GM19395 (cell line): Measurements from ENCODE around the gene CACNA1F.

Experiments
- ATAC-seq: cut with Tn5 transposase; IDR thresholded peaks from one replicate; pipeline ENCODE4 v1.9.1; 2021; ENCODE audit warnings: mild to moderate bottlenecking, moderate library complexity; ENCODE audit not compliant: unreplicated experiment

CACNA1F gene

DNA sequence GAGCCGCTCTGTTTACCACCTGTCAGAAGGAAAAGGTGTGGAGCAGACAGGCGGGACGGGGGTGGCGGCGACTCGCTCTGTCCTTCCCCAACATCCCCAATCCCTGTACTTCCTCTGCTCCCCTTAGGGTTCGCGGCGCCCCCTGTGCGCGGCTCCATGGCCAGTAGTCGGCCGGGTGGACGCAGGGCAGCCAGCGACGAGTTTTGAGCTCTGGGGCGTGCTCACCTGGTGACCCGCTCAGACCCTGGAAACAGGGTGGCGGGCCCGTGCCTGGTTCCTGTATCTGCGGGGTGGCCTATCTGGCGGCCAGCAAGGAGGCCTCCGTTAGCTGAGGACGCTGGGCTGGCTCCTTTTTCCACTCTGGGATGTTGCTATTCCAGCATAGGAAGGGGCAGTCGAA is 75.9 kb downstream of the CACNA1F start:
- ATAC-seq, result no peak

DNA sequence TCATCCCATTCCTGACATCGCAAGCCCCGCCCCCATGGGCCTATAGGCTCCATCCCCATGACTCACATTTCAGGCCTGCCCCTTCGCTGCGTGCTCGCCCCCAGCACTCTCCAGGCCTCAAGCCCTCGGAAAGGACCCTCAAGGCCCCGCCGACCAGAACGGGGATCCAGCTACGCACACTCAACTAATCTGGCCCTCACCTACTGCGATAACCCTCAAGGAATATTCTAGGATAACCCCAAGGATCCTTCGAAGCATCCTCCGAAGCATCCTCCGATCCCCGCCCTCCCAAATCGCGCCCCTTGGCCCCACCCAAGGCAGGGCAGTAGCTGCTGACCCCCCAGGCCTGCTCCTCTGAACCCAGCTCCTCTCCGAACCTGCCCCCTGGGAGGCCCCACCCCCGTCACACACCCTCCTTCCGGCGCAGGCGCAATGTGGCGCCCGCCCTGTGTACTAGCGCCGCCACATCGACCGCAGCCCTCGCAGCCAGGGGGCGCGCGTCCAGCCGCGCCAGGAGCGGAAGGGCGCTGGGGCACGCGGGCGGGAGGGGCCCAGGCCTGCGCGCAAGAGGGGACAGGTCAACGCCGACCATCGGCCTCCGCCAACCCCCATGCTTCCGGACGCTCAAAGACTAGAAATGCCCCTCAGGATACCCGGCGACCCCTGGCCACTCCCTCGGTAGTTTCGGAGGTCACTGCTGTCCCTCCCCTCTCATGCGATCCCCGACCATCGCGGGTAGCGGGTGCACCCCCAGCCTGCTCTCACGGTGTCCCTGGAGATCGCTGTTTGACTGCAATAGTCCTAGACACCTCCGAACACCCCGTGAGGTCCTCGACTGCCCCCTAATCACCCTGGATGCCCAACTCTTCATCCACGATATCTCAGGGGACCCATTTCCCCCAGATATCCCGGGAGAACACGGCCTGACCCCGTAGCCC is 77.0 kb downstream of the CACNA1F start:
- ATAC-seq, result peak; percentile 82

DNA sequence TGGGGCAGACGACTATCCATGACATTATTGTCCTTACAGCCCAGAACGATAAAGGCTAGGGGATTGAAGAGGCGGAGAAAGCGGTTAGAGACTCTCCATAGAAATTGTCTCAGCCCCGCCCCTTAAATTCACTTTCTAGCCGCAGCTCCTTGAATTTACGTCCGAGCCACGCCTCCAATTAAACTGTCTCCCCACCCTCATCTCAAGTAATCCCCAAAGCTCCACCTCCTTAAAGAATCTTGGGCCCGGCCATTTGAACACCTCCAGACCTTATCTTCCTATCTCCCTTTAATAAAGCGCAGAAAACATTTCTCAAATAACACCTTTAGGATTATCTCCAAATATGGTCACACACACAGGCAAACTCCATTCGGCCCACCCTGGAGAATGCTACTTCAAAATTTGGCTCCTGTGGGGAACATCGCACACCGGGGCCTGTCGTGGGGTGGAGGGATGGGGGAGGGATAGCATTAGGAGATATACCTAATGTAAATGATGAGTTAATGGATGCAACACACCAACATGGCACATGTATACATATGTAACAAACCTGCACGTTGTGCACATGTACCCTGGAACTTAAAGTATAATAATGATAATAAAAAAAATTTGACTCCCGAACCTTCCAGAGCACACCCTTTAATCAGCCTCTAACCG is 77.8 kb downstream of the CACNA1F start:
- ATAC-seq, result peak; percentile 28
